Measurements from ENCODE around the gene PC.

PC gene

GRCh38 chr11:66978229-66978628 is 20.0 kb upstream of the PC start:
- no peak for DNase-seq (ENCODE audit: low read depth)
- TF ChIP-seq, protein P1, sequence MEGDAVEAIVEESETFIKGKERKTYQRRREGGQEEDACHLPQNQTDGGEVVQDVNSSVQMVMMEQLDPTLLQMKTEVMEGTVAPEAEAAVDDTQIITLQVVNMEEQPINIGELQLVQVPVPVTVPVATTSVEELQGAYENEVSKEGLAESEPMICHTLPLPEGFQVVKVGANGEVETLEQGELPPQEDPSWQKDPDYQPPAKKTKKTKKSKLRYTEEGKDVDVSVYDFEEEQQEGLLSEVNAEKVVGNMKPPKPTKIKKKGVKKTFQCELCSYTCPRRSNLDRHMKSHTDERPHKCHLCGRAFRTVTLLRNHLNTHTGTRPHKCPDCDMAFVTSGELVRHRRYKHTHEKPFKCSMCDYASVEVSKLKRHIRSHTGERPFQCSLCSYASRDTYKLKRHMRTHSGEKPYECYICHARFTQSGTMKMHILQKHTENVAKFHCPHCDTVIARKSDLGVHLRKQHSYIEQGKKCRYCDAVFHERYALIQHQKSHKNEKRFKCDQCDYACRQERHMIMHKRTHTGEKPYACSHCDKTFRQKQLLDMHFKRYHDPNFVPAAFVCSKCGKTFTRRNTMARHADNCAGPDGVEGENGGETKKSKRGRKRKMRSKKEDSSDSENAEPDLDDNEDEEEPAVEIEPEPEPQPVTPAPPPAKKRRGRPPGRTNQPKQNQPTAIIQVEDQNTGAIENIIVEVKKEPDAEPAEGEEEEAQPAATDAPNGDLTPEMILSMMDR (conservative IDR thresholded peaks at IDR 0.05; ENCODE audit: low read depth, low read length) = no peak
- no peak overlapping the region for H3K4me3 ChIP-seq (ENCODE audit: low read depth, low read length)

DNA sequence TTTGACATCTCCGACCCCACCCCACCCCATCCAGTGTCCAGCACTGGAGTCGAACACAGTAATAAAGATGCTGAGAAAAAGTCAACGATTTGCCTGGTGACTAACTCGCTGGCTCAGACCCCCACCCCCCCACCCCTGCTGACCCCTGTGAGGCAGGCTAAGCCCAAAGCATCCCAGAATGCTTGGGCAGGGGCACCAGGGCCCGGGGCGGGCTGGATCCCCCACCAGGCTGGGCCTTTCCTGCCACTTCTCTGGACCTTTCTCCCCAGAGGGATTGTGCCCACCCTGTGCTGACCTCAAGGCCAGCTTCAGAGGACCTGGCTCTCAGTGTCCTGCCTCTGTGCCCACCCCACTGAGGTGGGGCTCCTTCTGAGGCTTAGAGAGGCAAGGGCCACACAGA is 18.7 kb upstream of the PC start:
- no peak for DNase-seq (ENCODE audit: low read depth)
- H3K4me3 ChIP-seq (ENCODE audit: low read depth, low read length) = no peak overlapping the region
- TF ChIP-seq, protein P1 (conservative IDR thresholded peaks at IDR 0.05; ENCODE audit: low read depth, low read length) = no peak

DNA sequence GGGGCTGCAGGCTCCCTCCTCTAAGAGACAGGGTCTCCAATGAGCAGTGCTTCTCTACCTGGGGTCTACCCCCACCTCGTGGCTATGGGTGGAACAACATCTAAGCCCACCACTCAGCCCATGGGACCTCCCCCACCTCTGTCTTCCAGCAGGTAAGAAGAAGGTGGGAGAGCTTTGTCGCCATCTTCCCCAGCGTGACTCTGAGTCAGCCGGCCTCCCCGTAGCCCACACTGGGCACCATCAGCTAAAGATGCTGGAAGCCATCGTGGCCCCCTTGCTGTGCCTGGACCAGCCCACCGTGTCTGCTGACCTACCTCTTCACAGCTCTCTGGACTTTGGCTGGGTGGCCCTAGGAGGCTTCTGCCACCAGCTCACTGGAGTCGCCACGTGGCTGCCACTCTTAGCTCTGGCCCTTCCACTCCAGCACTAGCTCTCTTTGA is 17.9 kb upstream of the PC start:
- TF ChIP-seq, protein P1 (conservative IDR thresholded peaks at IDR 0.05; ENCODE audit: low read depth, low read length) = peak; percentile 90
- no peak overlapping the region for H3K4me3 ChIP-seq (ENCODE audit: low read depth, low read length)
- DNase-seq (ENCODE audit: low read depth) = peak; percentile 42

GRCh38 chr11:66975405-66976027 is 17.3 kb upstream of the PC start:
- TF ChIP-seq, protein P1 (conservative IDR thresholded peaks at IDR 0.05; ENCODE audit: low read depth, low read length) = no peak
- no peak overlapping the region for H3K4me3 ChIP-seq (ENCODE audit: low read depth, low read length)
- DNase-seq (ENCODE audit: low read depth) = no peak

DNA sequence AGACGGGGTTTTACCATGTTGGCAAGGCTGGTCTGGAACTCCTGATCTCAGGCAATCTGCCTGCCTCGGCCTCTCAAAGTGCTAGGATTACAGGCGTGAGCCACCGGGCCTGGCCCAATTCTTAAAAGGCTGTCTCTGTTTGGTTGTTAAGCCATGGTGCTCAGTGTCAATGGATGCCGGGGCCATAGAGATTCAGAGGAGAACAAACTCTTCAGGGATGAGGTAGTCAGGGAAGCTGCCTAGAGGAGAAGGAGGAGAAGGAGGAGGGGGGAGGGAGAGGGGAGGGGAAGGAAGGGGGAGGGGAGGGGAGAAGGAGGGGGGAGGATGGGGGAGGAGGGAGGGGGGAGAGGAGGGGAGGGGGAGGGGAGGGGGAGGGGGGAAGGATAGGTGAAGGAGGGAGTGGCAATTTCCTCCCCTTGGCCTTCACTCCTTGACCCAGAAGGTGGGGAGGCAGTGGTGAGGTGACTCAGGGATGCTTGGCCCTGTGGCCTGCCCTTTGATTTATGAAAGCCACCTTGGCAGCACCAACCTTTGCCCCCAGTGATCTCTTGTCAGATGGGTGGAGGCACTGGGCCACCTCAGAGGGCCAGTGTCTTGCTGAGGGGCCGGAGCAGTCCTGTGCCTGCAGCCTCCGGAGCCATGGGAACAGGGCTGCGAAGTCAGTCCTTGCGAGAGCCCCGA is 16.7 kb upstream of the PC start, which contains the start of gene C11orf86:
Gene C11orf86 (plus strand): TSS at position 581 of the 681 bp plus-strand sequence. CDS start 59 bp downstream, at position 640.
- TF ChIP-seq, protein P1 (conservative IDR thresholded peaks at IDR 0.05; ENCODE audit: low read depth, low read length) = no peak

DNA sequence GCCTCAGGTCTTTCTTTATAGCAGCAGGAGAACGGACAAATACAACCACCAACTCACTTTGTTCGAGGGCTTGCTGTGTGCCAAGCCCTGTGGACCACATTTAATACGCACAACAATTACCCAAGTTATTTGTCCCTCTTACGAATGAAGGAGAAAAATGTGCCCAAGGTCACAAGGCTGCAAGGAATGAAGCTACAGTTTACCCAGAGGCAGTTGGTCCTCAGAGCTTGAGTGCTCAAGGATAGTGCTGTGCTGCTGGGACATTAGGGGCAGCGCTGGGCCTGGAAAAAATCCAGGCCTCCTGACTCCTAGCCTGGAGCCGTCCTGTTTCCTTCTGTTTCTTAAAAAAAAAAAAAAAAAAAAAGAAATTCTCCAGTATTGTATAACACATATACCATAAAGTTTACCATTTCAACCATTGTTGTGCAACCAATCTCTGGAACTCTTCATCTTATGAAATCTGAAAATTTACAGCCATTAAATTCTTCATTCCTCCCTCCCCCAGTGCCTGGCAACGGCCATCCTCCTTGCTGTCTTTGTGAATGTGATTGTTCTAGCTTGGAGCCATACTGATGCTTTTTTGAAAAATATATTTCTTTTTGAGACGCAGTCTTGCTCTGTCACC is 15.9 kb upstream of the PC start:
- TF ChIP-seq, protein P1 (conservative IDR thresholded peaks at IDR 0.05; ENCODE audit: low read depth, low read length) = no peak
- peak; percentile 45 for DNase-seq (ENCODE audit: low read depth)
- no peak overlapping the region for H3K4me3 ChIP-seq (ENCODE audit: low read depth, low read length)

More for the DNA sequence above, 16.7 kb upstream of the PC start, which contains the start of gene C11orf86:
- H3K4me3 ChIP-seq (ENCODE audit: low read depth, low read length) = no peak within 1 kb of the TSS
- no peak for DNase-seq (ENCODE audit: low read depth)

All from choroid plexus epithelial cell (primary cell).